Measurements from ENCODE around the gene MSH2.

- no peak for TF ChIP-seq CTCF (IDR thresholded peaks at IDR 0.05; ENCODE audit: low read depth, low read length)
- no peak for TF ChIP-seq EZH2phosphoT487 (IDR thresholded peaks at IDR 0.05; ENCODE audit: low read depth)
Observed at GRCh38 chr2:47497843-47498460, 95.0 kb downstream of the MSH2 start.
